HepG2 (cell line): Measurements from ENCODE around the gene SLC2A11. TPM values are rescaled to one million over a fixed set of nuclear protein-coding genes. Genes with fewer than 3 reads are reported as not detected.
A peak's percentile ranks its signal among the peaks of the same experiment; 100 is the strongest.

ENCODE experiments used
- ERF ChIP-seq: IDR thresholded peaks from 2 replicates; pipeline ENCODE4 v1.6.1; 2018; ENCODE audit warnings: missing biosample characterization, missing genetic modification reagents
- HNF4G ChIP-seq, 2 experiments: sonication (generic) in 1 of 2; formaldehyde crosslinking in 1 of 2; IDR thresholded peaks; 2 replicates each; pipeline versions ENCODE4 v1.4.0 to v1.6.1; 2011 to 2020; ENCODE audit warnings: borderline replicate concordance in 2 of 2, low read depth in 2 of 2, mild to moderate bottlenecking in 2 of 2, low read length in 1 of 2, missing genetic modification reagents in 1 of 2, moderate library complexity in 1 of 2
- IRF2 ChIP-seq: IDR thresholded peaks from 2 replicates; pipeline ENCODE4 v1.6.1; 2018; ENCODE audit warnings: missing genetic modification reagents, missing compliant biosample characterization
- KLF11 ChIP-seq: IDR thresholded peaks from 2 replicates; pipeline ENCODE4 v1.6.1; 2016; ENCODE audit warnings: missing compliant biosample characterization
- MED1 ChIP-seq: sonication (generic); formaldehyde crosslinking; IDR thresholded peaks from 2 replicates; pipeline ENCODE4 v1.4.0; 2020; ENCODE audit warnings: missing genetic modification reagents
- MYC ChIP-seq: sonication (generic); formaldehyde crosslinking; IDR thresholded peaks from 2 replicates; pipeline ENCODE4 v1.9.0; 2021; ENCODE audit warnings: missing genetic modification reagents, borderline replicate concordance
- NR2F1 ChIP-seq, 2 experiments: fragments of 450-650 bp in 1 of 2; formaldehyde crosslinking in 1 of 2; IDR thresholded peaks; 2 replicates each; pipeline versions ENCODE4 v1.5.0 to v1.6.1; 2016 to 2020; ENCODE audit warnings: mild to moderate bottlenecking in 1 of 2, missing compliant biosample characterization in 1 of 2, missing genetic modification reagents in 1 of 2, moderate library complexity in 1 of 2
- NR2F2 ChIP-seq: IDR thresholded peaks from 2 replicates; pipeline ENCODE4 v1.6.1; 2012; ENCODE audit warnings: low read depth, inconsistent platforms, borderline replicate concordance
- RXRA ChIP-seq: sonication (generic); formaldehyde crosslinking; IDR thresholded peaks from 2 replicates; pipeline ENCODE4 v1.5.1; 2020; ENCODE audit warnings: missing genetic modification reagents
- RXRB ChIP-seq: IDR thresholded peaks from 2 replicates; pipeline ENCODE4 v1.6.1; 2016; ENCODE audit warnings: borderline replicate concordance, missing genetic modification reagents, missing compliant biosample characterization
- SALL1 ChIP-seq: sonication (generic); formaldehyde crosslinking; IDR thresholded peaks from 2 replicates; pipeline ENCODE4 v1.8.0; 2022; ENCODE audit warnings: mild to moderate bottlenecking, missing genetic modification reagents
- TAF1 ChIP-seq: sonication (generic); formaldehyde crosslinking; IDR thresholded peaks from 2 replicates; pipeline ENCODE4 v1.4.0; 2020; ENCODE audit warnings: missing genetic modification reagents
- ZFX ChIP-seq: sonication (generic); formaldehyde crosslinking; IDR thresholded peaks from 2 replicates; pipeline ENCODE4 v1.4.0; 2020; ENCODE audit warnings: mild to moderate bottlenecking, low read depth, missing genetic modification reagents, moderate library complexity
- ZNF441 ChIP-seq: sonication (generic); formaldehyde crosslinking; IDR thresholded peaks from 2 replicates; pipeline ENCODE4 v1.7.0; 2021; ENCODE audit warnings: missing genetic modification reagents, borderline replicate concordance
- ZNF552 ChIP-seq: sonication (generic); formaldehyde crosslinking; IDR thresholded peaks from 2 replicates; pipeline ENCODE4 v1.9.0; 2022; ENCODE audit warnings: missing genetic modification reagents, mild to moderate bottlenecking, borderline replicate concordance
- ZNF564 ChIP-seq: sonication (generic); formaldehyde crosslinking; IDR thresholded peaks from 2 replicates; pipeline ENCODE4 v1.8.1; 2023; ENCODE audit warnings: mild to moderate bottlenecking, missing genetic modification reagents
- polyA plus RNA-seq, 8 experiments: library from polyadenylated mRNA; depleted of rRNA in 3 of 8; stranded (reverse) in 7 of 8; unstranded in 1 of 8; fragments of >200 nt; fragmentation: Illumina TruSeq in 4 of 8; extraction: Trizol in 4 of 8; gene quantifications; 2 replicates each; pipeline versions ENCODE4 v1.2.1 to v1.2.3, GENCODE V29; 2011 to 2016; ENCODE audit warnings: low read depth in 4 of 8, missing spikeins in 1 of 8, mixed read lengths in 1 of 8; ENCODE audit not compliant: insufficient read depth in 1 of 8
- total RNA-seq, 5 experiments: library from RNA; depleted of rRNA; stranded (reverse); fragments of >200 nt; fragmentation: Illumina TruSeq; extraction: Trizol; gene quantifications; 2 replicates each; pipeline ENCODE4 v1.2.3, GENCODE V29; 2016; ENCODE audit warnings: low read depth in 1 of 5
- TF ChIP-seq, protein P1 (sequence below): sonication (generic); formaldehyde crosslinking; IDR thresholded peaks from 2 replicates; pipeline ENCODE4 v1.4.0; 2020; ENCODE audit warnings: missing genetic modification reagents
- TF ChIP-seq, protein P2 (sequence below): sonication (generic); formaldehyde crosslinking; IDR thresholded peaks from 2 replicates; pipeline ENCODE4 v1.5.1; 2020; ENCODE audit warnings: mild to moderate bottlenecking, missing genetic modification reagents, moderate library complexity
- TF ChIP-seq, protein P3 (sequence below), 2 experiments: sonication (generic) in 1 of 2; formaldehyde crosslinking in 1 of 2; IDR thresholded peaks; 2 replicates each; pipeline versions ENCODE4 v1.4.0 to v1.6.1; 2018 to 2020; ENCODE audit warnings: missing genetic modification reagents in 2 of 2, borderline replicate concordance in 1 of 2, low read depth in 1 of 2, mild to moderate bottlenecking in 1 of 2, missing biosample characterization in 1 of 2
- TF ChIP-seq, protein P4 (sequence below): sonication (generic); formaldehyde crosslinking; IDR thresholded peaks from 2 replicates; pipeline ENCODE4 v1.8.1; 2022; ENCODE audit warnings: mild to moderate bottlenecking, missing genetic modification reagents

SLC2A11 gene
- total and polyA plus RNA-seq, 2 of the 13 experiments (the other 11 are each of a cell fraction or from before 2014, with no cell fraction given), result 15.2 to 15.4 TPM

DNA sequence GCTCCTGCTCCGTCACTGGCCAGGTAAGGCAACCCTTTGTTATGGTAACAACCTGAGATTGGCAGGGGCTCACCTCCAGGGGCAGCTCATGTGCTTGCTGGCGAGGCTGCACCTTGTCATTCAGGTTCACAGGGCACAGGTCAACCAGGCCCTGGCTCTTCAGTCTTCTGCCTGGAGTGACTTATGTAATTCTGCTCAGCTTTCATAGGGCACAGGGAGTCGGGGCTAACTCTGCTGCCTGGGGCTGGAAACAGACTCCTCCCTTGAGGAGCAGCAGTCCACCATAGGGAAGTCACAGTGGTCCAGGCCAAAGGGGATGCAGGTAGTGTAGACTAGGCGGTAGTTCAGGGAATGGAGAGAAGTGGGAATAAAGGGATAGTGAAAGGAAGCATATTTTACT lies 35.0 kb downstream of the SLC2A11 start (continued):
- TF ChIP-seq SALL1 (CRISPR knock-in tag) (peak; percentile 36; the same call in 1 of the 2 replicates), ZNF441 (no peak), ERF (CRISPR knock-in tag) (peak; percentile 29; the same call in 1 of the 2 replicates), RXRA (CRISPR knock-in tag) (0 out of 2 replicates have a peak, but pooled peaks have one; percentile 33), KLF11 (CRISPR knock-in tag) (no peak), HNF4G (IDR thresholded peaks at IDR 0.05; ENCODE audit: borderline replicate concordance, low read depth, low read length) (0 out of 2 replicates have a peak, but pooled peaks have one; percentile 29), HNF4G (CRISPR knock-in tag; IDR thresholded peaks at IDR 0.05; ENCODE audit: borderline replicate concordance, low read depth) (no peak), TAF1 (CRISPR knock-in tag) (no peak), ZNF552 (CRISPR knock-in tag) (0 out of 2 replicates have a peak, but pooled peaks have one; percentile 23), ZFX (CRISPR knock-in tag) (peak; percentile 36), MED1 (CRISPR knock-in tag) (0 out of 2 replicates have a peak, but pooled peaks have one; percentile 14), NR2F1 (CRISPR knock-in tag; IDR thresholded peaks at IDR 0.05) (peak in 1 of 2 experiments; percentile 38; a peak in 1 of 4 replicates), NR2F2 (no peak), ZNF564 (0 out of 2 replicates have a peak, but pooled peaks have one; percentile 34), RXRB (CRISPR knock-in tag) (0 out of 2 replicates have a peak, but pooled peaks have one; percentile 34), MYC (0 out of 2 replicates have a peak, but pooled peaks have one; percentile 32), IRF2 (0 out of 2 replicates have a peak, but pooled peaks have one; percentile 5)
- TF ChIP-seq, protein P1, sequence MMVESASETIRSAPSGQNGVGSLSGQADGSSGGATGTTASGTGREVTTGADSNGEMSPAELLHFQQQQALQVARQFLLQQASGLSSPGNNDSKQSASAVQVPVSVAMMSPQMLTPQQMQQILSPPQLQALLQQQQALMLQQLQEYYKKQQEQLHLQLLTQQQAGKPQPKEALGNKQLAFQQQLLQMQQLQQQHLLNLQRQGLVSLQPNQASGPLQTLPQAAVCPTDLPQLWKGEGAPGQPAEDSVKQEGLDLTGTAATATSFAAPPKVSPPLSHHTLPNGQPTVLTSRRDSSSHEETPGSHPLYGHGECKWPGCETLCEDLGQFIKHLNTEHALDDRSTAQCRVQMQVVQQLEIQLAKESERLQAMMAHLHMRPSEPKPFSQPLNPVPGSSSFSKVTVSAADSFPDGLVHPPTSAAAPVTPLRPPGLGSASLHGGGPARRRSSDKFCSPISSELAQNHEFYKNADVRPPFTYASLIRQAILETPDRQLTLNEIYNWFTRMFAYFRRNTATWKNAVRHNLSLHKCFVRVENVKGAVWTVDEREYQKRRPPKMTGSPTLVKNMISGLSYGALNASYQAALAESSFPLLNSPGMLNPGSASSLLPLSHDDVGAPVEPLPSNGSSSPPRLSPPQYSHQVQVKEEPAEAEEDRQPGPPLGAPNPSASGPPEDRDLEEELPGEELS (CRISPR knock-in tag), result no peak
- TF ChIP-seq, protein P2, sequence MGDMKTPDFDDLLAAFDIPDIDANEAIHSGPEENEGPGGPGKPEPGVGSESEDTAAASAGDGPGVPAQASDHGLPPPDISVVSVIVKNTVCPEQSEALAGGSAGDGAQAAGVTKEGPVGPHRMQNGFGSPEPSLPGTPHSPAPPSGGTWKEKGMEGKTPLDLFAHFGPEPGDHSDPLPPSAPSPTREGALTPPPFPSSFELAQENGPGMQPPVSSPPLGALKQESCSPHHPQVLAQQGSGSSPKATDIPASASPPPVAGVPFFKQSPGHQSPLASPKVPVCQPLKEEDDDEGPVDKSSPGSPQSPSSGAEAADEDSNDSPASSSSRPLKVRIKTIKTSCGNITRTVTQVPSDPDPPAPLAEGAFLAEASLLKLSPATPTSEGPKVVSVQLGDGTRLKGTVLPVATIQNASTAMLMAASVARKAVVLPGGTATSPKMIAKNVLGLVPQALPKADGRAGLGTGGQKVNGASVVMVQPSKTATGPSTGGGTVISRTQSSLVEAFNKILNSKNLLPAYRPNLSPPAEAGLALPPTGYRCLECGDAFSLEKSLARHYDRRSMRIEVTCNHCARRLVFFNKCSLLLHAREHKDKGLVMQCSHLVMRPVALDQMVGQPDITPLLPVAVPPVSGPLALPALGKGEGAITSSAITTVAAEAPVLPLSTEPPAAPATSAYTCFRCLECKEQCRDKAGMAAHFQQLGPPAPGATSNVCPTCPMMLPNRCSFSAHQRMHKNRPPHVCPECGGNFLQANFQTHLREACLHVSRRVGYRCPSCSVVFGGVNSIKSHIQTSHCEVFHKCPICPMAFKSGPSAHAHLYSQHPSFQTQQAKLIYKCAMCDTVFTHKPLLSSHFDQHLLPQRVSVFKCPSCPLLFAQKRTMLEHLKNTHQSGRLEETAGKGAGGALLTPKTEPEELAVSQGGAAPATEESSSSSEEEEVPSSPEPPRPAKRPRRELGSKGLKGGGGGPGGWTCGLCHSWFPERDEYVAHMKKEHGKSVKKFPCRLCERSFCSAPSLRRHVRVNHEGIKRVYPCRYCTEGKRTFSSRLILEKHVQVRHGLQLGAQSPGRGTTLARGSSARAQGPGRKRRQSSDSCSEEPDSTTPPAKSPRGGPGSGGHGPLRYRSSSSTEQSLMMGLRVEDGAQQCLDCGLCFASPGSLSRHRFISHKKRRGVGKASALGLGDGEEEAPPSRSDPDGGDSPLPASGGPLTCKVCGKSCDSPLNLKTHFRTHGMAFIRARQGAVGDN, result peak; percentile 60; the same call in 1 of the 2 replicates
- TF ChIP-seq, protein P3, sequence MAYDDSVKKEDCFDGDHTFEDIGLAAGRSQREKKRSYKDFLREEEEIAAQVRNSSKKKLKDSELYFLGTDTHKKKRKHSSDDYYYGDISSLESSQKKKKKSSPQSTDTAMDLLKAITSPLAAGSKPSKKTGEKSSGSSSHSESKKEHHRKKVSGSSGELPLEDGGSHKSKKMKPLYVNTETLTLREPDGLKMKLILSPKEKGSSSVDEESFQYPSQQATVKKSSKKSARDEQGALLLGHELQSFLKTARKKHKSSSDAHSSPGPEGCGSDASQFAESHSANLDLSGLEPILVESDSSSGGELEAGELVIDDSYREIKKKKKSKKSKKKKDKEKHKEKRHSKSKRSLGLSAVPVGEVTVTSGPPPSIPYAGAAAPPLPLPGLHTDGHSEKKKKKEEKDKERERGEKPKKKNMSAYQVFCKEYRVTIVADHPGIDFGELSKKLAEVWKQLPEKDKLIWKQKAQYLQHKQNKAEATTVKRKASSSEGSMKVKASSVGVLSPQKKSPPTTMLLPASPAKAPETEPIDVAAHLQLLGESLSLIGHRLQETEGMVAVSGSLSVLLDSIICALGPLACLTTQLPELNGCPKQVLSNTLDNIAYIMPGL (CRISPR knock-in tag; IDR thresholded peaks at IDR 0.05; ENCODE audit: borderline replicate concordance in 1 of 2, low read depth in 1 of 2), result no peak
- TF ChIP-seq, protein P4, sequence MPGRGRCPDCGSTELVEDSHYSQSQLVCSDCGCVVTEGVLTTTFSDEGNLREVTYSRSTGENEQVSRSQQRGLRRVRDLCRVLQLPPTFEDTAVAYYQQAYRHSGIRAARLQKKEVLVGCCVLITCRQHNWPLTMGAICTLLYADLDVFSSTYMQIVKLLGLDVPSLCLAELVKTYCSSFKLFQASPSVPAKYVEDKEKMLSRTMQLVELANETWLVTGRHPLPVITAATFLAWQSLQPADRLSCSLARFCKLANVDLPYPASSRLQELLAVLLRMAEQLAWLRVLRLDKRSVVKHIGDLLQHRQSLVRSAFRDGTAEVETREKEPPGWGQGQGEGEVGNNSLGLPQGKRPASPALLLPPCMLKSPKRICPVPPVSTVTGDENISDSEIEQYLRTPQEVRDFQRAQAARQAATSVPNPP, result no peak
